NCI-H2107 (cell line): ENCODE data around the gene HOXD3.

Experiments
- DNase-seq: peaks from one replicate; lab custom pipeline; 2025; lab: John Stamatoyannopoulos, UW

Gene HOXD3

GRCh38 chr2:176121190-176122051, 35.7 kb upstream of the HOXD3 start:
- DNase-seq, result no peak

DNA sequence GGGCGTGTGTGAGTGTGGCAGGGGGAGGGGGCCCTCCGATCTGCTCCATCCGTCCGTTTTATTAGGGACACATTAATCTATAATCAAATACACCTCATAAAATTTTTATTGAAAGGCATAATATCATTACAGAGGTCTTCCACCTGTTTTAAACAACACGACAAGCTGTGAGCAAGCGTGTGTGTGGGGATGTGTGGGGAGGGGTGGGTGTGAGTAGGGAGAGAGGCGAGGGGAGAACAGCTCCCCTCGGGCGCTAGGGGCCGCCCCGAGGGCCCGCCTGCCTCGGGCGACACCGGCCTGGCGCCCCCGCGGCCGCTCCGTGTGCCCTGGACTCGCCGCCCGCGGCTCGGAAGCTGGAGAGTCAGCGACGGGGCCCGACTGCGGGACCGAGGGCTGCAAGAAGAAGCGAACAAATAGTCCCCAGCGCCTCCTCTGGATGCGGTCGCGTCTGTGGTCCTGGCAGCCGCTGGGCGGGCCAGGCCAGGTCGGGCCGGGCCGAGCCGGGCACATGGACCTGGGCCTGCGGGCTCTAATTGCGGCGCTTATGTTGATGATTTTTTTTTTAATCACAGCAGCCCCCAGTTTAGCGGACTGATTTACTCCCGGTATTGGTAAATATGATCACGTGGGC, 34.9 kb upstream of the HOXD3 start:
- no peak for DNase-seq

DNA sequence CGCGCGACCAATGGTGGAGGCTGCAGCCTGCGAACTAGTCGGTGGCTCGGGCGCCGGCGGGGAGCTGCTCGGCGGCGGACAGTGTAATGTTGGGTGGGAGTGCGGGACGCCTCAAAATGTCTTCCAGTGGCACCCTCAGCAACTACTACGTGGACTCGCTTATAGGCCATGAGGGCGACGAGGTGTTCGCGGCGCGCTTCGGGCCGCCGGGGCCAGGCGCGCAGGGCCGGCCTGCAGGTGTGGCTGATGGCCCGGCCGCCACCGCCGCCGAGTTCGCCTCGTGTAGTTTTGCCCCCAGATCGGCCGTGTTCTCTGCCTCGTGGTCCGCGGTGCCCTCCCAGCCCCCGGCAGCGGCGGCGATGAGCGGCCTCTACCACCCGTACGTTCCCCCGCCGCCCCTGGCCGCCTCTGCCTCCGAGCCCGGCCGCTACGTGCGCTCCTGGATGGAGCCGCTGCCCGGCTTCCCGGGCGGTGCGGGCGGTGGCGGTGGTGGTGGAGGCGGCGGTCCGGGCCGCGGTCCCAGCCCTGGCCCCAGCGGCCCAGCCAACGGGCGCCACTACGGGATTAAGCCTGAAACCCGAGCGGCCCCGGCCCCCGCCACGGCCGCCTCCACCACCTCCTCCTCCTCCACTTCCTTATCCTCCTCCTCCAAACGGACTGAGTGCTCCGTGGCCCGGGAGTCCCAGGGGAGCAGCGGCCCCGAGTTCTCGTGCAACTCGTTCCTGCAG, 34.3 kb upstream of the HOXD3 start, which contains the start of gene HOXD9:
Gene HOXD9 (plus strand): TSS at position 37 of the 728 bp plus-strand sequence. CDS start 50 bp downstream, at position 87.
- no peak for DNase-seq

DNA sequence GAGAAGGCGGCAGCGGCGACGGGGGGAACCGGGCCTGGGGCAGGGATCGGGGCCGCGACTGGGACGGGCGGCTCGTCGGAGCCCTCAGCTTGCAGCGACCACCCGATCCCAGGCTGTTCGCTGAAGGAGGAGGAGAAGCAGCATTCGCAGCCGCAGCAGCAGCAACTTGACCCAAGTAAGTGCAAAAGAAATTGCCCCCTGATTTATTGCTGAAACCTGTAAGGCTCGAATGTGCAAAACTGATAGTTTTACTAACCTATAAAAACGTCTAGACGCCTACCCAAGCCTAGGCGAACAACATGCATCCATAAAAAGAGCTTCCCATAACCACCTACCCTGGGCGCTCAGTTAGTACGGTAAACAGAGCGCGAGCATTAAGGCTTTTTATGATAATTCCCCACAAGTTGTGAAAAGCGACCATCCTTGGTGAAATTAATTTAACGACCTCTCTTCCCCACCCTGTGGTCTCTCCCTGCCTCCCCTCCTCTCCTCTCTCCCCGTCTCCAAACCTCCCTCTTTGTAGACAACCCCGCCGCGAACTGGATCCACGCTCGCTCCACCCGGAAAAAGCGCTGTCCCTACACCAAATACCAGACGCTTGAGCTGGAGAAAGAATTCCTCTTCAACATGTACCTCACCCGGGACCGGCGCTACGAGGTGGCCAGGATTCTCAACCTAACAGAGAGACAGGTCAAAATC, 33.5 kb upstream of the HOXD3 start:
- DNase-seq, result no peak

GRCh38 chr2:176124110-176124946, 32.8 kb upstream of the HOXD3 start:
- DNase-seq, result no peak

- DNase-seq, result no peak
Measured at GRCh38 chr2:176124947-176125771, 31.9 kb upstream of the HOXD3 start.

GRCh38 chr2:176125772-176126054, 31.4 kb upstream of the HOXD3 start:
- DNase-seq, result no peak

GRCh38 chr2:176126929-176127773, 30.0 kb upstream of the HOXD3 start:
- DNase-seq, result peak; percentile 79

DNA sequence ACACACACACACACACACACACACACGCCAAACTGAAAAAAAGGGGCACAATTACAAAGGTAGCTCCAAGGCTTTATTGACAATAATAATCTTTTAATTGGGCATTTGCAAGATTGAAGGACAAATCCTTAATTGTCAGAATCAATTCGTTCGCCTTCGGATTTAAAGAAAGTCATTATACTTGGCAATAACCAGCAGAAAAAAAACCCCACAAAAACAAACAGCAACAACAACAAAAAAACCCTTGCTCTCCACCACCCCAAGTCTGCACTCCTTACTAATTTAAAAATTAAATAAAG, 29.4 kb upstream of the HOXD3 start:
- DNase-seq, result no peak

GRCh38 chr2:176128172-176128981, 28.7 kb upstream of the HOXD3 start:
- DNase-seq, result no peak

GRCh38 chr2:176128982-176129796, 27.9 kb upstream of the HOXD3 start, which contains the start of gene HOXD8:
Gene HOXD8 (plus strand): TSS chr2:176129705. CDS start chr2:176130367, 662 bp downstream.
- peak; percentile 38 for DNase-seq

DNA sequence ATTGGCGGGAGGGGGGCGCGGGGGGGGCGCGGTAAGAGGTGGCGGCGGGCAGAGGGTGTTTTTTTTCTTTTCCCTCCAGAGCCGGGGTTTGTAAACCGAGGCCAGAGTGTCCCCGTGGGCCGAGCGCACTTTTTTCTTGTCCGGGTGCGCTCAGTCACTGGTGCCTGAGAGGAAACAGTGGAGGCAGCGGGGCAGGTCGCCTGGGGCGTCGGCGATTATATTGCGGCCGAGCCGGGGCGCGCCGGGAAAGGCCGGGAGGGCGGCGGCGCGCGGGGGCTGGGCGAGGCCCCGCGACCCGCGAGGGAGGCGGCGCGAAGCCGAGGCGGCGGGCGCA, 27.3 kb upstream of the HOXD3 start:
- DNase-seq, result no peak

- DNase-seq, result no peak
Measured at GRCh38 chr2:176130147-176130956, 26.8 kb upstream of the HOXD3 start.

DNA sequence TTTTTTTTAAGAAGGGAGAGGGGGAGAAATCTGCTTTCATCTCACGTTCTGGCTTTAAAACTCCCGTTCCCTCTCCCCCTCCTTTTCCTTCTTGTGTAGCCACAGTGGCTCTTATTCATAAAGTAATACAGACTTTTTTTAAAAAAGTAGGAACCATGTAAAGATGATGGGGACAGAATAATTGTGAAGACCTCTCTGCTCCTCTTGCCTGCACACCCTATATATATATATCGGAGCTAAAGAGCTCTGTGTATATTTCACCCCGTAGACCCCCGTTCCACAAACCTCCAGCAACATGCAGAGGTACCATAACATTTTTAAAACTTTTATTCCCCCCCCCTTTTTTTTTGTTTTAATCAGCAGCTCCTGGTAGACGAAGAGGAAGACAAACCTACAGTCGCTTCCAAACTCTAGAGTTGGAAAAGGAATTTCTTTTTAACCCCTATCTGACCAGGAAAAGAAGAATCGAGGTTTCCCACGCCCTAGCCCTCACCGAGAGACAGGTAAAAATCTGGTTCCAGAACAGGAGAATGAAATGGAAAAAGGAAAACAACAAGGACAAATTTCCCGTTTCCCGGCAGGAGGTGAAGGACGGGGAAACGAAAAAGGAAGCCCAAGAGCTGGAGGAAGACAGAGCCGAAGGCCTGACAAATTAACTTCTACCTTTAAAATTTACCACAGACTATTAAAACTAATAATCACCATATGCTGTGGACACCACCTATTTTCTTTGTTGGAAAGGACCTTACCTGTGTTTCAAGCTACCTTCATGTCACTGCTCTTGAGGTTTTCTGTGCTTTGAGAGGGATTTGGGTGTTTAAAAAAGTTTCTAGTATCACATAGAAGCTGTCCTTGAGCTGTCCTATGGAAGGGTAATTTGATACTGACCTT, 25.9 kb upstream of the HOXD3 start:
- no peak for DNase-seq

GRCh38 chr2:176131848-176132158, 25.3 kb upstream of the HOXD3 start:
- DNase-seq, result no peak
